Right lobe of liver (tissue), 4 donors: ENCODE measurements around the gene TK1.

ENCODE experiments used
- CTCF ChIP-seq, 4 donors: fragments of 200-600 bp in 3 of 4; fragments of 450-650 bp in 1 of 4; IDR thresholded peaks; one replicate each; pipeline versions ENCODE4 v1.5.1 to v1.8.0; 2016 to 2022; ENCODE audit warnings: antibody characterized with exemption in 4 of 4, mild to moderate bottlenecking in 2 of 4
- POLR2A ChIP-seq: fragments of 450-650 bp; IDR thresholded peaks from one replicate; pipeline ENCODE4 v1.6.1; 2017; ENCODE audit warnings: antibody characterized with exemption, mild to moderate bottlenecking
- donor health status: DM: no; HTN: no; CAD: no.
- donor health status: DM: no; HTN: no; CAD: no.
- donor health status: DM: no; HTN: yes; CAD: no.

GRCh38 chr17:78223765-78224164 lies 36.9 kb upstream of the TK1 start:
- TF ChIP-seq CTCF (IDR thresholded peaks at IDR 0.05) (no peak), POLR2A (no peak)
